Suprapubic skin (tissue), 4 donors: ENCODE data around the gene NR3C1. TPM values are rescaled to one million over a fixed set of nuclear protein-coding genes. Genes with fewer than 3 reads are reported as not detected.

Source experiments
- DNase-seq, 2 donors: peaks; one replicate each; pipeline ENCODE4 v3.0.0-alpha.2; 2019; ENCODE audit warnings: low spot score in 2 of 2
- H3K27ac ChIP-seq: fragments of 200-600 bp; sonication (generic); one replicate; pipeline ENCODE4 v1.5.1; 2019
- H3K27me3 ChIP-seq: fragments of 200-600 bp; sonication (generic); one replicate; pipeline ENCODE4 v1.5.1; 2019
- H3K36me3 ChIP-seq: fragments of 200-600 bp; sonication (generic); one replicate; pipeline ENCODE4 v1.5.1; 2019
- H3K4me1 ChIP-seq: fragments of 200-600 bp; sonication (generic); one replicate; pipeline ENCODE4 v1.5.1; 2019
- H3K4me3 ChIP-seq: fragments of 200-600 bp; sonication (generic); one replicate; pipeline ENCODE4 v1.5.1; 2019; ENCODE audit warnings: mild to moderate bottlenecking
- H3K9me3 ChIP-seq: fragments of 200-600 bp; sonication (generic); one replicate; pipeline ENCODE4 v1.5.1; 2019
- CTCF ChIP-seq, 2 donors: fragments of 200-600 bp in 1 of 2; fragments of 450-650 bp in 1 of 2; sonication (generic) in 1 of 2; IDR thresholded peaks; one replicate each; pipeline ENCODE4 v1.5.1; 2016 to 2019; ENCODE audit warnings: antibody characterized with exemption in 2 of 2, mild to moderate bottlenecking in 1 of 2, moderate library complexity in 1 of 2
- EP300 ChIP-seq: sonication (generic); formaldehyde crosslinking; IDR thresholded peaks from one replicate; pipeline ENCODE4 v1.6.1; 2017; ENCODE audit warnings: antibody characterized with exemption
- POLR2A ChIP-seq, 2 donors: fragments of 450-650 bp; IDR thresholded peaks; one replicate each; pipeline ENCODE4 v1.6.1; 2017; ENCODE audit warnings: antibody characterized with exemption in 2 of 2, mild to moderate bottlenecking in 2 of 2, moderate library complexity in 2 of 2
- POLR2AphosphoS5 ChIP-seq, 3 donors: sonication (generic); formaldehyde crosslinking; IDR thresholded peaks; one replicate each; pipeline ENCODE4 v1.6.1; 2017; ENCODE audit warnings: antibody characterized with exemption in 3 of 3
- WGBS: methylation state at CpG from one replicate; pipeline ENCODE4 v1.1.5; 2018; 5-methylcytosine and 5-hydroxymethylcytosine counted together
- total RNA-seq, 4 donors: library from RNA; depleted of rRNA; stranded (reverse); fragments of >200 nt; gene quantifications; one replicate each; pipeline ENCODE4 v1.1.0, GENCODE V29; 2016

The NR3C1 gene
- total RNA-seq, 4 donors from 2014 or later: 50.4 to 68.8 (median 56.5) TPM

GRCh38 chr5:143404416-143405062 is 1.1 kb upstream of the NR3C1 start:
- under 1% methylated on average over 21 of the region's 41 CpGs for WGBS
- peak overlapping the region; percentile 98 for H3K27ac ChIP-seq
- peak overlapping the region; percentile 95 for H3K4me3 ChIP-seq

GRCh38 chr5:143403334-143403592 is 223 bp downstream of the NR3C1 start:
- Histone ChIP-seq H3K27ac (peak overlapping the region; percentile 98), H3K9me3 (no peaks in the 10 kb centered on the region), H3K4me3 (peak overlapping the region; percentile 95), H3K27me3 (no peaks in the 10 kb centered on the region), H3K4me1 (peaks cover 41% of the 10 kb centered on the region), H3K36me3 (no peaks in the 10 kb centered on the region)
- TF ChIP-seq POLR2AphosphoS5 (IDR thresholded peaks at IDR 0.05) (peak in 1 of 3 donors; percentile 81), CTCF (IDR thresholded peaks at IDR 0.05) (no peak)
- DNase-seq: no peak
- WGBS: 0% methylated on average over 17 of the region's 27 CpGs

More at GRCh38 chr5:143404416-143405062, 1.1 kb upstream of the NR3C1 start:
- Histone ChIP-seq H3K4me1 (peaks cover 31% of the 10 kb centered on the region), H3K36me3 (no peaks in the 10 kb centered on the region), H3K9me3 (no peaks in the 10 kb centered on the region), H3K27me3 (no peaks in the 10 kb centered on the region)
- TF ChIP-seq POLR2AphosphoS5 (IDR thresholded peaks at IDR 0.05) (no peak), CTCF (IDR thresholded peaks at IDR 0.05) (no peak), EP300 (no peak), POLR2A (IDR thresholded peaks at IDR 0.05) (no peak)
- DNase-seq: peak; percentile 91 to 92

GRCh38 chr5:143402553-143403333 is 743 bp downstream of the NR3C1 start:
- under 1% methylated on average over 65 of the region's 80 CpGs for WGBS
- Histone ChIP-seq H3K4me3 (peak overlapping the region; percentile 95), H3K4me1 (peaks cover 46% of the 10 kb centered on the region), H3K9me3 (no peaks in the 10 kb centered on the region), H3K27me3 (no peaks in the 10 kb centered on the region), H3K36me3 (no peaks in the 10 kb centered on the region), H3K27ac (peak overlapping the region; percentile 98)
- peak; percentile 85 to 87 for DNase-seq
- TF ChIP-seq POLR2A (IDR thresholded peaks at IDR 0.05) (no peak), CTCF (IDR thresholded peaks at IDR 0.05) (no peak)

- Histone ChIP-seq H3K27ac (peak overlapping the region; percentile 98), H3K27me3 (no peaks in the 10 kb centered on the region), H3K36me3 (no peaks in the 10 kb centered on the region), H3K9me3 (no peaks in the 10 kb centered on the region), H3K4me1 (peaks cover 52% of the 10 kb centered on the region), H3K4me3 (peak overlapping the region; percentile 95)
- DNase-seq: no peak
- TF ChIP-seq EP300: no peak
- TF ChIP-seq POLR2AphosphoS5 (IDR thresholded peaks at IDR 0.05): no peak
- no peak for TF ChIP-seq POLR2A (IDR thresholded peaks at IDR 0.05)
- no peak for TF ChIP-seq CTCF (IDR thresholded peaks at IDR 0.05)
- 2% methylated on average over 20 of the region's 20 CpGs for WGBS
These were observed 1.4 kb downstream of the NR3C1 start for GRCh38 chr5:143402017-143402552.

GRCh38 chr5:143401227-143402016 is 2.1 kb downstream of the NR3C1 start:
- no peaks in the 10 kb centered on the region for H3K27me3 ChIP-seq
- no peaks in the 10 kb centered on the region for H3K36me3 ChIP-seq
- H3K4me3 ChIP-seq: peak overlapping the region; percentile 95
- H3K27ac ChIP-seq: peak overlapping the region; percentile 98
- WGBS: 11% methylated on average over 10 of the region's 10 CpGs
- peaks cover 57% of the 10 kb centered on the region for H3K4me1 ChIP-seq
- TF ChIP-seq POLR2AphosphoS5 (IDR thresholded peaks at IDR 0.05) (no peak), POLR2A (IDR thresholded peaks at IDR 0.05) (no peak), CTCF (IDR thresholded peaks at IDR 0.05) (no peak), EP300 (no peak)
- no peaks in the 10 kb centered on the region for H3K9me3 ChIP-seq
- DNase-seq: no peak
